ENCODE results near the gene AGXT. TPM values are rescaled to one million over a fixed set of nuclear protein-coding genes. Genes with fewer than 3 reads are reported as not detected.

The AGXT gene
- polyA plus RNA-seq, 1 donor (not counting 4 experiments of a cell fraction or from before 2014, with no cell fraction given): not detected

DNA sequence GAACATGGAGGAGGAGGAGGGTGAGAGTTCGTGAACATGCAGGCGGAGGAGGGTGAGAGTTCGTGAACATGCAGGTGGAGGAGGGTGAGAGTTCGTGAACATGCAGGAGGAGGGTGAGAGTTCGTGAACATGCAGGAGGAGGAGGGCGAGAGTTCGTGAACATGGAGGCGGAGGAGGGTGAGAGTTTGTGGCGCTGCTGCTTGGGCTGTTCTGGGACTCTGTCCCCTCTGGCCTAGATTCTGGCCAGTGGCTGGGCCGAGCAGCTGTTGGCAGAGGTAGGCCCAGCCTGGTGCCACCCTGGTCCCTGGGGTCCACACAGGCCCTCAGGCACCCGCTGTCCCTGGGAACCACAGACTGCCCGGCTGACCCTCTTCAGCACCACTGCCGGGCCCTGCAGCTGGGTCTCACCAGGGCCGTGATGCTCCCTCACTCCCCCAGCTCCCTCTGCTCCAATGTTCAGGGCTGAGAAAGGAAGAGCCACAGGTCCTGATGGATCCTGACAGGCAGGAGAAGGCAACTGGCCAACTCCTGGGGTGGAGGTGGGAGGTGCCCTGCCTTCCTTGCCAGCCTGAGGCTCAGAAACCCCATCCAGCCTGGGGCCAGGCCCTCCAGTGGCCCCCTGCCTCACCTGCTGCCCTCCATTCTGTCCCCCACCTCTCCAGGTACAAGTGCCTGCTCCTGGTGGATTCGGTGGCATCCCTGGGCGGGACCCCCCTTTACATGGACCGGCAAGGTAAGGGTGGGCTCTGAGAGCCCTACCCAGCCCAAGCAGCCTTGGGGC, 3.9 kb downstream of the AGXT start:
- Histone ChIP-seq H3K9ac (ENCODE audit: control insufficient read depth, extremely low read depth, insufficient read depth, low read length) (no peak overlapping the region), H3K4me1 (ENCODE audit: control insufficient read depth, extremely low read depth, insufficient read depth, low read length) (no peaks in the 10 kb centered on the region), H3K9me1 (ENCODE audit: control insufficient read depth, extremely low read depth, insufficient read depth, low read length) (no peaks in the 10 kb centered on the region), H3K36me3 (ENCODE audit: control insufficient read depth in 2 of 2, extremely low read depth in 1 of 2, insufficient read depth in 2 of 2, low read length in 2 of 2) (no peaks in the 10 kb centered on the region), H3K27ac (ENCODE audit: control insufficient read depth, insufficient read depth, low read length) (no peak overlapping the region), H3K27me3 (ENCODE audit: control insufficient read depth, extremely low read depth, insufficient read depth, low read length) (peaks cover 3% of the 10 kb centered on the region), H3K4me2 (ENCODE audit: control insufficient read depth, extremely low read depth, insufficient read depth, low read depth, low read length) (no peak overlapping the region), H4K20me1 (ENCODE audit: control insufficient read depth, extremely low read depth, insufficient read depth, low read length) (no peaks in the 10 kb centered on the region), H3K9me3 (ENCODE audit: control insufficient read depth, low read depth, low read length) (no peaks in the 10 kb centered on the region), H3K4me3 (ENCODE audit: control insufficient read depth in 2 of 3, extremely low read depth in 1 of 3, insufficient read depth in 2 of 3, low read depth in 1 of 3, low read length in 3 of 3) (no peak overlapping the region), H3K79me2 (ENCODE audit: control insufficient read depth, insufficient read depth, low read length) (no peaks in the 10 kb centered on the region), H2AFZ (ENCODE audit: control insufficient read depth, low read length) (no peak overlapping the region)
- FAIRE-seq (no peak), DNase-seq (ENCODE audit: low read depth, low spot score) (no peak)
- dilution Hi-C loops (cut with MboI; ENCODE audit: extremely low pct_ligation_motif_present, low sequenced_read_pairs): no loop called here
- TF ChIP-seq, protein P1, sequence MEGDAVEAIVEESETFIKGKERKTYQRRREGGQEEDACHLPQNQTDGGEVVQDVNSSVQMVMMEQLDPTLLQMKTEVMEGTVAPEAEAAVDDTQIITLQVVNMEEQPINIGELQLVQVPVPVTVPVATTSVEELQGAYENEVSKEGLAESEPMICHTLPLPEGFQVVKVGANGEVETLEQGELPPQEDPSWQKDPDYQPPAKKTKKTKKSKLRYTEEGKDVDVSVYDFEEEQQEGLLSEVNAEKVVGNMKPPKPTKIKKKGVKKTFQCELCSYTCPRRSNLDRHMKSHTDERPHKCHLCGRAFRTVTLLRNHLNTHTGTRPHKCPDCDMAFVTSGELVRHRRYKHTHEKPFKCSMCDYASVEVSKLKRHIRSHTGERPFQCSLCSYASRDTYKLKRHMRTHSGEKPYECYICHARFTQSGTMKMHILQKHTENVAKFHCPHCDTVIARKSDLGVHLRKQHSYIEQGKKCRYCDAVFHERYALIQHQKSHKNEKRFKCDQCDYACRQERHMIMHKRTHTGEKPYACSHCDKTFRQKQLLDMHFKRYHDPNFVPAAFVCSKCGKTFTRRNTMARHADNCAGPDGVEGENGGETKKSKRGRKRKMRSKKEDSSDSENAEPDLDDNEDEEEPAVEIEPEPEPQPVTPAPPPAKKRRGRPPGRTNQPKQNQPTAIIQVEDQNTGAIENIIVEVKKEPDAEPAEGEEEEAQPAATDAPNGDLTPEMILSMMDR (optimal IDR thresholded peaks at IDR 0.05 in 1 of 3, IDR thresholded peaks at IDR 0.05 in 1 of 3, conservative IDR thresholded peaks at IDR 0.05 in 1 of 3; ENCODE audit: extremely low read depth in 1 of 3, insufficient read depth in 2 of 3, low read length in 3 of 3): no peak
- TF ChIP-seq EZH2 (IDR thresholded peaks at IDR 0.05; ENCODE audit: low read length): no peak

DNA sequence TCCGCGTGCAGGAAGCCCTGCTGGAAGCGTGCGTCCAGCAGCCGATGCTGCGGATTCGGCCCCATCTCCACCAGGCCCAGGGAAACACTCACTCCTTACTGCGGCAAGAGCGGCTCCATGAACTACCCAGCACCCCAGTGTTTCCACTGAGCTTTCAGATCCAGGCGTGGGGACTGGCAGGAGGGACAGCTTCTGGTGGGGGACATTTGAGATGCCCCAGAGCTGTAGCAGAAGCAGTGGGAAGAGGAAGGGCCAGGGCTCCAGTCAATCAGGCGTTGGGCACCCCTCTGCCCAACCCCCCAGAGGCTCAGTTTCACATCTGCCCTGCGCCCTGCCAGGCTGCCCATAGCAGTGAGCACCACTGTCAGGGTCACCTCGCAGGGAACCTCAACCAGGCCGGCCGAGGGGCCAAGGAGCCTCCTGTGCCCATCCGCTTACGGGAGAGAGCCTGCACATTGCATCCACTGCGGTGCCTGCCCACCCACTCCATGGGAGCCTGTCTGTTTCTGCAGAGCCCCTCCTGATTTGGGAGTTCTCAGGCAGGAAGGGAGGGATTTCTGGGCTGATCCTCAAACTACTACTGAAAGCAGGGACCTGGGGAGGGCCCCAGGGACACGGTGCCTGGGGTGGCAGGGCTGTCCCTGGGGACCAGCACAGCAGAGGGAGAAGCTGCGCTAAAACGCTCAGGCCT, 4.6 kb downstream of the AGXT start:
- Histone ChIP-seq H3K27ac (ENCODE audit: control insufficient read depth, insufficient read depth, low read length) (no peak overlapping the region), H4K20me1 (ENCODE audit: control insufficient read depth, extremely low read depth, insufficient read depth, low read length) (no peaks in the 10 kb centered on the region), H3K4me2 (ENCODE audit: control insufficient read depth, extremely low read depth, insufficient read depth, low read depth, low read length) (no peak overlapping the region), H2AFZ (ENCODE audit: control insufficient read depth, low read length) (no peak overlapping the region), H3K4me1 (ENCODE audit: control insufficient read depth, extremely low read depth, insufficient read depth, low read length) (no peaks in the 10 kb centered on the region), H3K9me1 (ENCODE audit: control insufficient read depth, extremely low read depth, insufficient read depth, low read length) (no peaks in the 10 kb centered on the region), H3K27me3 (ENCODE audit: control insufficient read depth, extremely low read depth, insufficient read depth, low read length) (peaks cover 3% of the 10 kb centered on the region), H3K36me3 (ENCODE audit: control insufficient read depth in 2 of 2, extremely low read depth in 1 of 2, insufficient read depth in 2 of 2, low read length in 2 of 2) (no peaks in the 10 kb centered on the region), H3K79me2 (ENCODE audit: control insufficient read depth, insufficient read depth, low read length) (no peaks in the 10 kb centered on the region), H3K4me3 (ENCODE audit: control insufficient read depth in 2 of 3, extremely low read depth in 1 of 3, insufficient read depth in 2 of 3, low read depth in 1 of 3, low read length in 3 of 3) (no peak overlapping the region), H3K9ac (ENCODE audit: control insufficient read depth, extremely low read depth, insufficient read depth, low read length) (no peak overlapping the region), H3K9me3 (ENCODE audit: control insufficient read depth, low read depth, low read length) (no peaks in the 10 kb centered on the region)
- TF ChIP-seq EZH2 (IDR thresholded peaks at IDR 0.05; ENCODE audit: low read length): no peak
- dilution Hi-C loops (cut with MboI; ENCODE audit: extremely low pct_ligation_motif_present, low sequenced_read_pairs): no loop called here
- FAIRE-seq (no peak), DNase-seq (ENCODE audit: low read depth, low spot score) (no peak)
